ENCODE results near the gene GPN3.

GPN3 gene

DNA sequence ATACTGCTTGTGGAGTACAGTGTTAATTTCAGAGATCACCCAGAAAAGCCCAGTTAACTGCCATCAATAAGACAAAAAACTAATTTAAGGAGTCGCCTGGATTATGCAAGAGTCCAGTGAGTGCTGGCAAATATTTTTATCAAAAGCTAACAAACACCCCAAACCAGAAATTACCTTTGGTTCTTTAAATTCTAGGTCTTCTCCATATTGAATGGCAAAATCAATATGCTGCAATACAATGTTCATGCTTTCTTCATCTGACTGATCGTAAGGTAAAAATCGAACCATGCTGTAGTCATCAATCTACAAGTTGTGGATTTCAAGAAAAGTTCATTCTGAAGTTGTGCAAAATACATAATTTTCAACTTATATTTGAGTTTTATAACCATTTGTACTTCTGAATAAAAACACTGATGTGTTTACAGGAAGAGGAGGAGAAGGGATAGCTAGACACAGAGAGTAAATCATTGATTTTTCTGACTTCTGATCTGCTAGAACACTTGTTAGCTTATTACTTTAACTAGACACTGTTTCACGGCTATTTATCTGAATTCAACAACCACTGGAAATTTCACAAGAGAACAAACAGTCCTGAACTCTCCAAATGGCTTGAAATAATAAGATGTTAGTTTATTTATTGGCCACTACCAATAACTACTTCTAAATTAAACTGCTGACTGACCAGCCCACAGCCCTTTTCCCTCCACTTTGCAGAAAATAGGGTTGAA lies 14.3 kb downstream of the GPN3 start:
- Histone ChIP-seq H3K36me3 (peaks cover 46% of the 10 kb centered on the region), H3K27ac (no peak overlapping the region), H3K27me3 (ENCODE audit: insufficient read depth, low read depth, severe bottlenecking) (no peaks in the 10 kb centered on the region), H3K4me3 (ENCODE audit: low read depth, low read length) (no peak overlapping the region), H3K9me3 (ENCODE audit: severe bottlenecking) (no peaks in the 10 kb centered on the region)
- TF ChIP-seq, protein P1, sequence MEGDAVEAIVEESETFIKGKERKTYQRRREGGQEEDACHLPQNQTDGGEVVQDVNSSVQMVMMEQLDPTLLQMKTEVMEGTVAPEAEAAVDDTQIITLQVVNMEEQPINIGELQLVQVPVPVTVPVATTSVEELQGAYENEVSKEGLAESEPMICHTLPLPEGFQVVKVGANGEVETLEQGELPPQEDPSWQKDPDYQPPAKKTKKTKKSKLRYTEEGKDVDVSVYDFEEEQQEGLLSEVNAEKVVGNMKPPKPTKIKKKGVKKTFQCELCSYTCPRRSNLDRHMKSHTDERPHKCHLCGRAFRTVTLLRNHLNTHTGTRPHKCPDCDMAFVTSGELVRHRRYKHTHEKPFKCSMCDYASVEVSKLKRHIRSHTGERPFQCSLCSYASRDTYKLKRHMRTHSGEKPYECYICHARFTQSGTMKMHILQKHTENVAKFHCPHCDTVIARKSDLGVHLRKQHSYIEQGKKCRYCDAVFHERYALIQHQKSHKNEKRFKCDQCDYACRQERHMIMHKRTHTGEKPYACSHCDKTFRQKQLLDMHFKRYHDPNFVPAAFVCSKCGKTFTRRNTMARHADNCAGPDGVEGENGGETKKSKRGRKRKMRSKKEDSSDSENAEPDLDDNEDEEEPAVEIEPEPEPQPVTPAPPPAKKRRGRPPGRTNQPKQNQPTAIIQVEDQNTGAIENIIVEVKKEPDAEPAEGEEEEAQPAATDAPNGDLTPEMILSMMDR (IDR thresholded peaks at IDR 0.05; ENCODE audit: low read depth, low read length), result no peak
- DNase-seq, result no peak

DNA sequence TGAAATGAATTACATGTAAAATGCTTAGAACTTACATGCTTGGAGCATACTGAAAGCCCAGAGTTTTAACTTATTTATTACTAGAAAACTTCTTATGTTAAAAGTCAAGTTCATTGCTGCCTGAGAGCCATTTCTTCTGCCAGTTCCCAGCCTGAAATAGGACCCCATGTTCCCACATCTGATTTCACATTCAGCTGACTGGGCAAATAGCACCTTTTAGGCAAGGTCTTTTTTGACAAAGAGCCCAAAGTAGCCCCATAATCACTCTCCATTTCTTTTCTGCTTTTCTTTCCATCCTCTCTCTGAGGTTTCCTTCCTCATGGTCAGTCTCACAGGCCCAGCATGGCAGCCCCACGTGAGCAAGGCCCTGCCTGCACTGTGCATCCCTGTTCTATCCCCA lies 16.8 kb downstream of the GPN3 start:
- TF ChIP-seq, protein P1 (IDR thresholded peaks at IDR 0.05; ENCODE audit: low read depth, low read length), result no peak
- DNase-seq, result no peak
- no peaks in the 10 kb centered on the region for H3K9me3 ChIP-seq (ENCODE audit: severe bottlenecking)
- H3K36me3 ChIP-seq, result peaks cover 38% of the 10 kb centered on the region
- H3K27me3 ChIP-seq (ENCODE audit: insufficient read depth, low read depth, severe bottlenecking), result no peaks in the 10 kb centered on the region
- H3K27ac ChIP-seq, result no peak overlapping the region
- no peak overlapping the region for H3K4me3 ChIP-seq (ENCODE audit: low read depth, low read length)

DNA sequence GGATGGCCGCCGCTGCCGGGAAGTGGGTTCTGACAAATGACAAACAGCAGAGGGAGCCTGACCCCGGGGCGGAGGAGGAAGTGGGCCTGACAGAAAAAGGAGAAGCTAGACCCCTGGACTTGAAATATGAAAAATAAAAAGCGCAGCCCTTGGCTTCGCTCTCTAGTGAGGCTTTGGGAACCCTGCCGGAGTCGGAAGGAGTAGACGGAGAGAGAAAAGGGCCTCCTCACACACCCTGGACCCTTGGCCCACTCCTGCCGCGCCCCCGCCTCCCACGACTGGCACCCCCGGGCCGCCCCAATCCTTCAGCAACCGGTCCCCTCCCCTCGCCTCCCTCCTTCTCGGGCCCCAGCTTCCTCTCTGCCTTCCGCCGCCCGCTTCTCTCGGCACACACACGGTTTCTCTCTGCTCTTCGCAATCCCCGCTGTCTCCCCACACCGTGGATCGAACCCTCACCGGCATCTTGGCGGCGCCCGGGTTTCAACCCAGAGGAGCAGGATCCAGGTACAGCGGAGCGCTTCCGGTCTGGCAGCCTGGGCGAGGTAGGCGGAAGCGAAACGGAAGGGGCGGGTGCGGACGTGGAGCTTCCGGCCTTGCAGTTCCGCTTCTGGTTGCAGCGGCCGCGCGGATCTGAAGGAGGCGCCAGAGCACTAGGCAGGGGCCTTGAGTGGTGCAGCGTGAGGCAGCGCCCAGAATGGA lies 18.1 kb downstream of the GPN3 start, which contains the start of gene ARPC3:
Gene ARPC3, minus strand, starts transcription at position 539 of the 699 bp plus-strand sequence. Its CDS starts 77 bp downstream, at position 462.
- no peaks in the 10 kb centered on the region for H3K27me3 ChIP-seq (ENCODE audit: insufficient read depth, low read depth, severe bottlenecking)
- peak within 1 kb of the TSS; percentile 96 for H3K4me3 ChIP-seq (ENCODE audit: low read depth, low read length)
- peak; percentile 96 for DNase-seq
- peaks cover 35% of the 10 kb centered on the region for H3K36me3 ChIP-seq
- TF ChIP-seq, protein P1 (IDR thresholded peaks at IDR 0.05; ENCODE audit: low read depth, low read length), result peak; percentile 91
- H3K9me3 ChIP-seq (ENCODE audit: severe bottlenecking), result no peaks in the 10 kb centered on the region
- H3K27ac ChIP-seq, result peak within 1 kb of the TSS; percentile 78

DNA sequence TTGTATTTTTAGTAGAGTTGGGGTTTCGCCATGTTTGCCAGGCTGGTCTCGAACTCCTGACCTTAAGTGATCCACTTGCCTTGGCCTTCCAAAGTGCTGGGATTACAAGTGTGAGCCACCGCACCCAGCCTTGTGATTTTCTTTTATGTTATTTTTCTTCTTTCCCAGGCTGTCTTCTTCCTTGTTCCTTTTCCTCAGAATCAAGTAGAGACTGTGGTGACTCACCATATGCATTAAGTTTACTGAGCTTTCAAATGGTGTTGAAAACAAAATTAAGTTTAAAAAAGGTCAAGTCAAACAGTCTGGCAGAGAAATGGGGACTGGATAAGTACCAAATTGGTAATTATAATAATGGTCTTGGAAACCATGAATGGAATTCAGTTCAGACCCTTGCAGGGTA lies 23.6 kb downstream of the GPN3 start:
- peaks cover 43% of the 10 kb centered on the region for H3K36me3 ChIP-seq
- no peaks in the 10 kb centered on the region for H3K27me3 ChIP-seq (ENCODE audit: insufficient read depth, low read depth, severe bottlenecking)
- TF ChIP-seq, protein P1 (IDR thresholded peaks at IDR 0.05; ENCODE audit: low read depth, low read length), result no peak
- no peaks in the 10 kb centered on the region for H3K9me3 ChIP-seq (ENCODE audit: severe bottlenecking)
- DNase-seq, result no peak
- H3K4me3 ChIP-seq (ENCODE audit: low read depth, low read length), result no peak overlapping the region
- no peak overlapping the region for H3K27ac ChIP-seq

- peaks cover 46% of the 10 kb centered on the region for H3K36me3 ChIP-seq
- TF ChIP-seq, protein P1 (IDR thresholded peaks at IDR 0.05; ENCODE audit: low read depth, low read length), result no peak
- no peak overlapping the region for H3K27ac ChIP-seq
Observed at GRCh38 chr12:110436231-110436630, 31.8 kb downstream of the GPN3 start.

More at GRCh38 chr12:110436231-110436630, 31.8 kb downstream of the GPN3 start:
- no peak for DNase-seq
- no peaks in the 10 kb centered on the region for H3K9me3 ChIP-seq (ENCODE audit: severe bottlenecking)
- H3K4me3 ChIP-seq (ENCODE audit: low read depth, low read length), result no peak overlapping the region
- H3K27me3 ChIP-seq (ENCODE audit: insufficient read depth, low read depth, severe bottlenecking), result no peaks in the 10 kb centered on the region
